AG10803 (cell line): ENCODE data around the gene PYGB.

Experiments used
- DNase-seq: peaks from one replicate; pipeline ENCODE4 v3.0.0; 2010; ENCODE audit warnings: low read depth
- H3K4me3 ChIP-seq: 2 replicates; pipeline ENCODE4 v1.5.1; 2011; ENCODE audit warnings: mild to moderate bottlenecking, low read length, control low read depth
- TF ChIP-seq, protein P1 (sequence below): conservative IDR thresholded peaks from 2 replicates; pipeline ENCODE4 v1.5.1; 2011; ENCODE audit warnings: mild to moderate bottlenecking, low read length, control low read depth, inconsistent platforms

The PYGB gene

DNA sequence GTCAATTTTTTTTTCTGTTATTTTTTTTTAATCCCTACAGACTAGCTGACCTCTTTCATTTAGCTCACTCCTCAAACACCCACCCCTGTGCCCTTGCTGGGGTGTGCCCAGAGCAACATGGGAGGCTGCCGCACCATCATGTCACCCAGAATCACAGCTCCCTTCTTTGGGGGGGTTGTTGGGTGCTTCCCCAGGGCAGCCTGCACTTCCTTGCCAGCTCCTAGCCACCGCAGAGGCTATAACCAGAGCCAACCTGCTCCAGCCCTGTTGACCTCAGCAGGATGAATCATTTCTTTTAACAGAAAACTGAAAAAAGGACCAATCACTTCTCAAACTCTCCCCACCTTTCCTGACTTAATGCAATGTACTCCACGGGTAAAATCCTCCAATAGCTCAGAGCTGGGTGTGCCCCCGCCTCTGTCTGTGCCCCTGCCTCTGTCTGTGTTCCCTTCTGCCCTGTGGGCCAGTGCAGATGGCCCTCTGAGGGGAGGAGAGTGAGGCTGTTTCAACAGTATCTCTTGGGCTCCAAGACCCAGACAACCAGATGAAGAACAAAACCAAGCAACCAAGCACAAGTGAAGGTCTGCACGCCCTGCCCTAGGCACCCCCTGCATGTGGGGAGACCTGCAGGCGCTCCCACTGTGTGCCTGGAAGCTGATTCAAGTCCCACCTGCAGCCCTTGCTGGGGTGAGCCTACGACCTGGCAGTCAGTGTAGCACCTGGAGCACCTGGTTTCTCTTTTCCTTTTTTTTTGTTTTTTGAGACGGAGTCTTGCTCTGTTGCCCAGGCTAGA is 67.7 kb downstream of the PYGB start:
- H3K4me3 ChIP-seq = no peak overlapping the region
- TF ChIP-seq, protein P1, sequence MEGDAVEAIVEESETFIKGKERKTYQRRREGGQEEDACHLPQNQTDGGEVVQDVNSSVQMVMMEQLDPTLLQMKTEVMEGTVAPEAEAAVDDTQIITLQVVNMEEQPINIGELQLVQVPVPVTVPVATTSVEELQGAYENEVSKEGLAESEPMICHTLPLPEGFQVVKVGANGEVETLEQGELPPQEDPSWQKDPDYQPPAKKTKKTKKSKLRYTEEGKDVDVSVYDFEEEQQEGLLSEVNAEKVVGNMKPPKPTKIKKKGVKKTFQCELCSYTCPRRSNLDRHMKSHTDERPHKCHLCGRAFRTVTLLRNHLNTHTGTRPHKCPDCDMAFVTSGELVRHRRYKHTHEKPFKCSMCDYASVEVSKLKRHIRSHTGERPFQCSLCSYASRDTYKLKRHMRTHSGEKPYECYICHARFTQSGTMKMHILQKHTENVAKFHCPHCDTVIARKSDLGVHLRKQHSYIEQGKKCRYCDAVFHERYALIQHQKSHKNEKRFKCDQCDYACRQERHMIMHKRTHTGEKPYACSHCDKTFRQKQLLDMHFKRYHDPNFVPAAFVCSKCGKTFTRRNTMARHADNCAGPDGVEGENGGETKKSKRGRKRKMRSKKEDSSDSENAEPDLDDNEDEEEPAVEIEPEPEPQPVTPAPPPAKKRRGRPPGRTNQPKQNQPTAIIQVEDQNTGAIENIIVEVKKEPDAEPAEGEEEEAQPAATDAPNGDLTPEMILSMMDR = no peak
- no peak for DNase-seq

DNA sequence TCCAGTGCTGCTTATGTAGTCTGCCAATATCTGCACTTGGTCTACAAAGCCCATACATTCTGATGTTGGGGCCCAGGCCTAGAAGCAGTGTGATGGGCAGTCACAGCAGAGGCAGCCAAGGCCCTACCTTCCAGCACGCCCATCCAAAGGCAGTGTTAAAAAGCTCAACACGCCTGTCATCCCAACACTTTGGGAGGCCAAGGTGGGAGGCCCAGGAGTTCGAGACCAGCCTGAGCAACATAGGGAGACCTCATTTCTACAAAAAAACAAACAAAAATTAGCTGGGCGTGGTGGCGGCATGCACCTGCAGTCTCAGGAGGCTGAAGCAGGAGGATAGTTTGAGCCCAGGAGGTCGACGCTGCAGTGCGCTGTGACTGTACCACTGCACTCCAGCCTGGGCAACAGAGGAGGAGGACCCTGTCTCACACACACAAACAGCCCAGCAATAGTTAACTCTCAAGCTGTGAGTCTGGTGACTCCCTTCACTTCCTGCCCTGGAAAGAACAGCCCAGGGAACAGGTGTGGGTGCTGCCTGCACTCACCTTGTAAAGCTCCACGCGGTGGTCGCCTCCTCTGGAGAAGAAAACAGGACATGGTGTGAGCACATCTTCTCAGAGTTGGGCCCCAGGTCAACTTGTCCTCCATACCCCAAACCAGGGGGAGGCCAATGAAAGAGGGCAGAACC is 68.8 kb downstream of the PYGB start:
- no peak overlapping the region for H3K4me3 ChIP-seq
- DNase-seq = no peak
- TF ChIP-seq, protein P1 = no peak

DNA sequence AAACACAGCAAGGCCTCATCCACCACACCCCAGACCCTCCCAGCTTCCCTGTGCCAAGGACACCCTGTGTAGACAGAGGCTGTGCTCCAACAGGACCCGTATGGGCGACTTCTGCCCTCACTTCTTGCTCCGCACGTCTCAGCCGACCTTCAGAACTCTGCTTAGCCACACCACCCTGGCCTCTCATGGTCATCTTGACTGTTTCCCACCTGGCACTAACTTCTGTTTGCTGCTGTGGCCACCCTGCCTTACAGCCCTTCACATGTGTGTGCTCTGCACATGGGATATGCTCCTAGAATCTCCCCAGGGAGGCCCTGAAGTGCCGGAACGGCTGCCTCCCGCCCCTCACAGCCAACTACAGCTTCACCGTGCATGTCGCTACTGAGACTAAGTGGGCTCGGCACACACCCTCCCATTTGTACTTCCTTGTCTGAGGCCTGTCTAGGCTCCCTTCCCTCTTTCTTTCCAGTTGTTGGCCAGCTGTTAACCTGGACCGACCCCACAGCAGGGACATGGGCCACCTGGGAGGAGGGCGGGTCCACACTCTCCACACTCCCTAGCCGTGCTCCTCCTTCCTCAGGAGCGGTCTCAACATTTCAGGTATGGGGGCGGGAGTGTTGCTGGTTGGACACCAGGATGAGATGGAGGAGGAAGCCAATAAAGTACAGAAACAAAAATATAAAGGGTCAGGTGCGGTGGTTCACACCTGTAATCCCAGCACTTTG is 69.6 kb downstream of the PYGB start:
- no peak for DNase-seq
- TF ChIP-seq, protein P1 = no peak
- no peak overlapping the region for H3K4me3 ChIP-seq

DNA sequence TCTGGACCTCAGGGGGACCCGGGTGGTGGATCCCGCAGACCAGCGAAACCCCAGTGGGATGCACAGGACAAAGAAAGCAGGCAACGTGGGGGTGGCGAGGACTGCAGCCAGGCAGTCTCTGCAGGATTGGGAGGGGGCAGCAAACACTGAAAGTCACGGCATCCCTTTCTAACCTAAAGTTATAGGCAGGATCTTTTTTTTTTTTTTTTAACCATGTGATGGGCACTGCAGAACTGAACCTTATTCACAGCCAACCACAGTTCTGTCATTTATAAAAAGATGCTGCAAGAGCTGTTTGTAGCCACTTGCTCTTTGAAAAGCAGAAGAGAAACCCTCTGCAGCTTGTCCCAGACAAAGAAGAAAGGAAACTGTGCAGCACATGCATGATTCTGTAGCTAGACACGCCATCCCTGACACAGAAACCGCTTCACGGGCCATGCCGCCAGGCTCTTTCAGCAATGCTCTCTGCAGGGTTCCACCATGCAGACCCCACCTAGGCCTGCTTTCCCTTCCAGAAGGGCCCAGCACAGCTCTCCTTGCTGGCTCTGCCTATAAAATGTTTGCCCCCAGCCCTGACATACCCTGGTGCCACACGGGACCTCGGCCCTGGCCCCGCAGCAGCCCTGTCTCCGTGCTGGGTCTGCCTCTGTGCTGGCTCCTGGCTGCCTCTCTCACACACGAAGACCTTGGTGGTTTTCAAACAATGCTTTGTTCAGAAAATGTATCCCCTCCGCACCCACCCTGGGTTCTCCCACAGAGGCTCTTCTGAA is 70.8 kb downstream of the PYGB start:
- H3K4me3 ChIP-seq = no peak overlapping the region
- TF ChIP-seq, protein P1 = no peak
- DNase-seq = no peak

DNA sequence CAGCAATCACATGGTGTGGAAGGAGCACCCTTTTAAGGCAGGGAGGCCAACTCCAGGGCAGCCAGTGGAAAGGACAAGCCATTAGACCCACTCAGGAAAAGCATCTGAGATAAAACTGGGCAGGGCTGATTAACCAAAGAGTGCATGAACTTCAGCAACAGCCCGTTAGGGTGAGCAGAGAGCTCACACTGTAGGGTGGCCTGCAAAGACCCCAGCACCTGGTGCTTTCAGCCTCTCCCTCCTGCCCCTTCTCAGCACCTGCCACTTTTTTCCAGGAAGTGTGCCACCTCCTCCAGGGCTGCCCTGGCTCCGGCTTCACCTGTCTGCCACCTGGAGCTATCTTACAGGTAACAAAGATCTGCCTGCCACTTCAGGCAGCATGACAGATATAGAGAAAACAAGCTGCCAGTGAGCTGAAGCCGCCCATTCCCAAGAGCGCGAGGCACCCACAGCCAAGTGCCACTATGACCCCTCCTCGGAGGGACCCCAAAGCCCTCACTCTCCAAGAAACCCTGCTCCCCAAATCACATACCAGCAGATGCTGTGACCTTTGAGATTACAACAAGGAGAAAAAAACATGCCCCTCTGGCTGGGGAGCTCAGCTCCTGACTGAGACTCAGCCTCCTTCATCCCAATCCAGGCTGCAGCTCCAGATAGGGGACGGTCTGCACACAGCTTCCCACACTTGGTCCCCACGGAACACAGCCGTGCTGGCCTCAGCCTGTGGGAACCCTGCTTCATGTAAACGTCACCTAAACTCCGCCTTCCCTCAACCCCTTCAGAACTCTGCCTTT is 71.6 kb downstream of the PYGB start:
- TF ChIP-seq, protein P1 = no peak
- no peak overlapping the region for H3K4me3 ChIP-seq
- no peak for DNase-seq

DNA sequence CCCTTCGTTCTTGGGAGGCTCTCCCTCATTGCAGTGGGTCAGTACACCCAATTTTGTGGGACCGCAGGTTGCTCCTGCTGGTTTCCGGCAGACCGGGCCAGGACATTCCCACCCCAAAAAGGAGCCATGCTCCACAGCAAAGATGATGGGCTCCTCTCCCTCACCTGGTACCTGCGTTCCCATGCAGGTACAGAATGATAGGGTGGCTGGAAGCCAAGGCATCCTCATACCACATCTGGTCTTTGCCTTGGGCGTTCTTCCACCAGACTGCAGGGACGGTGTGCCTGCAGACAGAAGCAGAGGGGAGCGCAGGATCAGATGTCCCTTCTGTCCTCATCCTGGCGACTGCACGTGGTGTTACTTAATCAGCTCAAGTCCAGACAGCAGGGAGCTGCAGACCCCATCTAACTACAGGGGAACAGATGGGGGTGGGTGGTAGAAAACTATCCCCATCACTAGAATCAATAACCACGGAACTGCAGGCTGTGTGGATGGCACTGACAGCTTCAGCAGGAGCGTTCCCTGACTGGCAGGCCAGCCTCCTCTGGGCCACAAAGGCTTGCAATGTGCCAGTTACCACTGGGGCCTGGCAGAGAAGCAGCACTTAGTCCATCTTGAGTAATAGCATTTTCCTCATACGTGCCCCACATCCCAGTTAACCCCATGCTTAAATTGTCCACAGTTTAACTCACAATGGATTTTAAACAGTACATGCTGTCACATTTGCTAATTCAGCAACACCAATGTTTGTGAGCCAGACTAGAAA is 72.3 kb downstream of the PYGB start:
- no peak overlapping the region for H3K4me3 ChIP-seq
- no peak for DNase-seq
- TF ChIP-seq, protein P1 = no peak
